Measurements from ENCODE around the gene SUSD2.

GRCh38 chr22:24198682-24199052 lies 17.4 kb downstream of the SUSD2 start:
- TF ChIP-seq CTCF (conservative IDR thresholded peaks at IDR 0.05; ENCODE audit: low read length) (no peak), EZH2phosphoT487 (IDR thresholded peaks at IDR 0.05; ENCODE audit: borderline replicate concordance, low read depth, low read length) (no peak)
